K562 (cell line): Measurements from ENCODE around the gene ZNF319. TPM values are rescaled to one million over a fixed set of nuclear protein-coding genes. Genes with fewer than 3 reads are reported as not detected.

Experiments used
- C11orf30 ChIP-seq: fragments of 450-650 bp; IDR thresholded peaks from 2 replicates; pipeline ENCODE4 v1.6.1; 2016; ENCODE audit warnings: low read depth, mild to moderate bottlenecking
- CHD7 ChIP-seq: fragments of 200-600 bp; sonication (generic); IDR thresholded peaks from one replicate; pipeline ENCODE4 v1.6.1; 2012; ENCODE audit warnings: mild to moderate bottlenecking, low read depth, low read length, inconsistent platforms
- CTCF ChIP-seq, 3 experiments: IDR thresholded peaks in 2 of 3; conservative IDR thresholded peaks in 1 of 3; 2 replicates each; pipeline ENCODE4 v1.5.1; 2011 to 2012; ENCODE audit warnings: low read length in 3 of 3, mild to moderate bottlenecking in 3 of 3, control low read depth in 2 of 3, improper control_type of control experiment in 1 of 3, inconsistent platforms in 1 of 3, low read depth in 1 of 3, mixed read lengths in 1 of 3, moderate library complexity in 1 of 3; ENCODE audit not compliant: insufficient read depth in 2 of 3
- PPARD ChIP-seq: fragments of 250-450 bp; sonication (Bioruptor Pico); IDR thresholded peaks from 2 replicates; pipeline ENCODE4 v1.8.0; 2022; ENCODE audit warnings: inconsistent platforms, mild to moderate bottlenecking, moderate library complexity
- RBM14 ChIP-seq: fragments of 200-400 bp; formaldehyde crosslinking; IDR thresholded peaks from 2 replicates; pipeline ENCODE4 v1.6.1; 2018; ENCODE audit warnings: low read depth, mild to moderate bottlenecking, low read length, moderate library complexity, borderline replicate concordance; ENCODE audit not compliant: insufficient read depth
- ZC3H4 ChIP-seq: sonication (generic); formaldehyde crosslinking; IDR thresholded peaks from 2 replicates; pipeline ENCODE4 v1.9.0; 2021; ENCODE audit warnings: missing genetic modification reagents, borderline replicate concordance
- ZNF282 ChIP-seq: sonication (generic); formaldehyde crosslinking; IDR thresholded peaks from 2 replicates; pipeline ENCODE4 v1.8.1; 2023; ENCODE audit warnings: missing genetic modification reagents
- polyA plus RNA-seq, 8 experiments: library from polyadenylated mRNA; depleted of rRNA in 4 of 8; stranded (reverse) in 5 of 8; unstranded in 3 of 8; fragments of >200 nt; fragmentation: Nextera tagmentation in 2 of 8; fragmentation: Illumina TruSeq in 1 of 8; extraction: Ambion mirVana in 2 of 8; extraction: Trizol in 1 of 8; gene quantifications; 2 replicates each; pipeline versions ENCODE4 v1.2.1 to v1.2.3, GENCODE V29; 2011 to 2014; ENCODE audit warnings: inconsistent platforms in 1 of 8, missing spikeins in 1 of 8
- total RNA-seq, 7 experiments: library from RNA; depleted of rRNA in 6 of 7; stranded (reverse); fragments of >200 nt in 6 of 7; fragmentation: Illumina TruSeq in 2 of 7; extraction: Trizol in 2 of 7; gene quantifications; 2 replicates each; pipeline versions ENCODE4 v1.2.1 to v1.2.3, GENCODE V29; 2011 to 2021; ENCODE audit warnings: low replicate concordance in 1 of 7

Gene ZNF319
- total and polyA plus RNA-seq, 9 of the 15 experiments (the other 6 are each of a cell fraction or from before 2014, with no cell fraction given): 0.20 to 5.7 (median 1.4) TPM

- TF ChIP-seq CHD7 (no peak), RBM14 (no peak), CTCF (IDR thresholded peaks at IDR 0.05 in 2 of 3, conservative IDR thresholded peaks at IDR 0.05 in 1 of 3; ENCODE audit: insufficient read depth in 2 of 3, low read depth in 1 of 3, low read length in 3 of 3) (peak; percentile 60 to 85 (median 79); a peak in 5 of 6 replicates), PPARD (no peak), ZNF282 (CRISPR knock-in tag) (no peak), ZC3H4 (CRISPR knock-in tag) (no peak), C11orf30 (no peak)
Observed at GRCh38 chr16:58000706-58001676, 519 bp upstream of the ZNF319 start, which contains the start of gene USB1 (continued).
